Psoas muscle (tissue), 8 donors: ENCODE measurements around the gene ABCG8. TPM values are rescaled to one million over a fixed set of nuclear protein-coding genes. Genes with fewer than 3 reads are reported as not detected.

Experiments used
- ATAC-seq, 4 donors: fragments of 200-7000 bp; cut with Tn5 transposase; one replicate each; pipeline ENCODE4 v1.9.1; 2020; ENCODE audit warnings: moderate library complexity in 3 of 4, mild to moderate bottlenecking in 2 of 4
- DNase-seq, 2 donors: peaks; one replicate each; pipeline ENCODE4 v3.0.0-alpha.2; 2020
- H3K27ac ChIP-seq: fragments of 200-600 bp; one replicate; pipeline ENCODE4 v1.8.0; 2022
- H3K27me3 ChIP-seq, 3 donors: fragments of 200-600 bp in 1 of 3; one replicate each; pipeline versions ENCODE4 v1.6.1 to v1.8.0; 2013 to 2022; ENCODE audit warnings: low read length in 2 of 3, mild to moderate bottlenecking in 2 of 3, moderate library complexity in 1 of 3; ENCODE audit not compliant: insufficient read depth in 3 of 3
- H3K36me3 ChIP-seq, 2 donors: fragments of 200-600 bp in 1 of 2; one replicate each; pipeline versions ENCODE4 v1.6.1 to v1.8.0; 2013 to 2022; ENCODE audit warnings: low read depth in 1 of 2, mild to moderate bottlenecking in 1 of 2, moderate library complexity in 1 of 2; ENCODE audit not compliant: insufficient read depth in 1 of 2
- H3K4me1 ChIP-seq: fragments of 200-600 bp; one replicate; pipeline ENCODE4 v1.8.0; 2022
- H3K4me3 ChIP-seq: fragments of 200-600 bp; one replicate; pipeline ENCODE4 v1.8.0; 2022; ENCODE audit warnings: mild to moderate bottlenecking
- H3K9me3 ChIP-seq: fragments of 200-600 bp; one replicate; pipeline ENCODE4 v1.8.0; 2022
- CTCF ChIP-seq: fragments of 200-600 bp; IDR thresholded peaks from one replicate; pipeline ENCODE4 v1.8.0; 2022; ENCODE audit warnings: antibody characterized with exemption
- WGBS, 3 donors: extraction: QIAGEN DNeasy Blood & Tissue Kit; methylation state at CpG; one replicate each; pipeline versions ENCODE4 v1.1.6 to v1.1.7; 2013; 5-methylcytosine and 5-hydroxymethylcytosine counted together
- intact Hi-C, 2 donors: fragments of 100-400 bp; cut with DNase I; formaldehyde crosslinking; loops; one replicate each; pipeline versions ENCODE4 v1.11.0 to v1.14.2; 2022
- long read RNA-seq, 2 donors: library from polyadenylated mRNA; unstranded; transcript quantifications; one replicate each; pipeline ENCODE4 v2.0.0, GENCODE V29; 2021
- polyA plus RNA-seq, 3 donors: library from polyadenylated mRNA; stranded (reverse); fragments of 200-250 nt; gene quantifications; one replicate each; pipeline ENCODE4 v1.2.3, GENCODE V29; 2013
- total RNA-seq, 4 donors: library from RNA; stranded (reverse); fragmentation: NEBNext Ultra II Directional in 2 of 4; extraction: Animal tissue kit (Norgen Biotek cat#: 25700) in 2 of 4; gene quantifications; one replicate each; pipeline versions ENCODE4 v1.2.1 to v1.2.4, GENCODE V29; 2021 to 2023
- donor health status: healthy with polysubstance abuse.
- donor health status: DM: no; HTN: no; CAD: no; lungs with moderate emphysema.
- donor health status: Bipolar disorder and iron deficiency.
- donor health status: healthy.
- donor health status: DM: yes; HTN: yes; CAD: no.
- donor health status: DM: no; HTN: no; CAD: no.
- donor health status: DM: no; HTN: no; CAD: no.
- donor health status: DM: yes; HTN: yes; CAD: no.

Gene ABCG8
- total RNA-seq (not detected), polyA plus RNA-seq (under 1 TPM in 1 of 3 donors, not detected in 2; 0.05 TPM)
- long read RNA-seq, donor 1, result 0 reads
- long read RNA-seq, donor 2, result 0 reads

DNA sequence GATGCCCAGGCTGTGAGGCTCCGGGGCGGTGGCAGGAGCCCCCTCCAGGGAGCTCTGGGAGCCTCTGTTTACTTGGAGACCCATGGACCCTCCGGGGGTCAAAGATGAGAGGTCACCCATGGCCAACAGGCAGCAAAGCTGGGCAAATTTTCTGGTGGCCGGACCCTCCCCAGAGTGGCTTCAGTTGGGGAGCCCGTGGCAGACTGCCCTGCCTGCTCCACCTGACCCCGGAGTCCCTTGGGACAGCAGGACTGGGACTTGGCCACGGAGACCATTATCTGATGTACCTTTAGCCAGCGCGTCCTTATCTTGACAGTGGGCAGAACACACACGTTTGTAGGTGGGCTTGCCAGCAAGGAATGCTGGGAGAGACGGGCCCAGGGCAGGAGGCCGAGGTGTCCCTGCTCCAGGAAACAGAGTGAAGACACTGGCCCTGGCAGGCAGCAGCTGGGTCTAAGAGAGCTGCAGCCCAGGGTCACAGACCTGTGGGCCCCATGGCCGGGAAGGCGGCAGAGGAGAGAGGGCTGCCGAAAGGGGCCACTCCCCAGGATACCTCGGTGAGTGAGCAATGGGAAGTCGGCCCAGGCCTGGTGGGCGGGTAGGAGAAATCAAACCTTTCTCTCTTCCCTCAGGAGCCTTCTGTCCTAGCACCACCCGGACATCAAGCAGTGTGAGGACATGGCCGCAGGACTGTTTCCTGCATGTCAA, at the start of gene ABCG8, which contains the start of gene ABCG5:
Gene ABCG8, plus strand, starts transcription at position 412 of the 708 bp plus-strand sequence. Its CDS starts 83 bp downstream, at position 495.
Gene ABCG5, minus strand, starts transcription at position 280 of the 708 bp plus-strand sequence. Its CDS starts 160 bp downstream, at position 120.
- H3K9me3 ChIP-seq, result no peaks in the 10 kb centered on the region
- no peaks in the 10 kb centered on the region for H3K36me3 ChIP-seq
- H3K4me3 ChIP-seq, result no peak within 1 kb of the TSS
- TF ChIP-seq CTCF, result no peak
- H3K27me3 ChIP-seq, result peaks cover 0 to 2% (median 0%) of the 10 kb centered on the region in 3 donors
- no peak within 1 kb of the TSS for H3K27ac ChIP-seq
- 73 to 84% (median 82%) methylated on average over 18 to 20 of the region's 20 CpGs for WGBS, 3 donors
- H3K4me1 ChIP-seq, result no peaks in the 10 kb centered on the region
- no peak for DNase-seq
- no peak for ATAC-seq
- intact Hi-C loops, result no loop called here

- no peak overlapping the region for H3K27ac ChIP-seq
These were observed 48.6 kb upstream of the ABCG8 start for GRCh38 chr2:43790147-43790546.

GRCh38 chr2:43791035-43791765, 47.6 kb upstream of the ABCG8 start:
- H3K36me3 ChIP-seq, result peaks cover 2 to 82% of the 10 kb centered on the region in 2 donors
- intact Hi-C loops, result no loop called here

More at GRCh38 chr2:43790147-43790546, 48.6 kb upstream of the ABCG8 start:
- Histone ChIP-seq H3K4me3 (no peak overlapping the region), H3K9me3 (no peaks in the 10 kb centered on the region), H3K27me3 (no peaks in the 10 kb centered on the region), H3K4me1 (no peaks in the 10 kb centered on the region), H3K36me3 (peaks cover 2 to 74% of the 10 kb centered on the region in 2 donors)
- DNase-seq (no peak), ATAC-seq (no peak)
- no peak for TF ChIP-seq CTCF
- intact Hi-C loops, result no loop called here
- 62 to 77% (median 64%) methylated on average over 5 of the region's 5 CpGs for WGBS, 3 donors

GRCh38 chr2:43792653-43793052, 46.1 kb upstream of the ABCG8 start:
- DNase-seq, result no peak
- Histone ChIP-seq H3K27me3 (no peaks in the 10 kb centered on the region), H3K4me1 (no peaks in the 10 kb centered on the region), H3K36me3 (peaks cover 2 to 80% of the 10 kb centered on the region in 2 donors), H3K4me3 (no peak overlapping the region), H3K27ac (no peak overlapping the region), H3K9me3 (no peaks in the 10 kb centered on the region)
- no peak for TF ChIP-seq CTCF
- intact Hi-C loops, result no loop called here
- WGBS, 3 donors, result 78 to 88% (median 84%) methylated on average over 3 of the region's 3 CpGs
- ATAC-seq, result no peak

More at GRCh38 chr2:43791035-43791765, 47.6 kb upstream of the ABCG8 start:
- H3K4me1 ChIP-seq, result no peaks in the 10 kb centered on the region
- no peak overlapping the region for H3K27ac ChIP-seq
- H3K4me3 ChIP-seq, result no peak overlapping the region
- no peaks in the 10 kb centered on the region for H3K27me3 ChIP-seq
- TF ChIP-seq CTCF, result no peak
- 96 to 100% (median 98%) methylated on average over 2 of the region's 2 CpGs for WGBS, 3 donors
- ATAC-seq (no peak), DNase-seq (no peak)
- no peaks in the 10 kb centered on the region for H3K9me3 ChIP-seq
